CD4-positive, alpha-beta T cell treated with Interleukin-4 for 1 hour (primary cell): Measurements from ENCODE around the gene NUCB1.

Source experiments
- DNase-seq, 2 donors: peaks; one replicate each; pipeline ENCODE4 v3.0.0-alpha.2; 2020 to 2022

NUCB1 gene

GRCh38 chr19:48964205-48965039 lies 64.3 kb downstream of the NUCB1 start:
- DNase-seq, result no peak

- peak; percentile 93 to 96 for DNase-seq
These were observed 65.1 kb downstream of the NUCB1 start, which contains the start of gene FTL for GRCh38 chr19:48965040-48965805. TSS of gene FTL (plus strand) at chr19:48965309. CDS start at chr19:48965508, 199 bp downstream.

GRCh38 chr19:48965806-48966540 lies 65.9 kb downstream of the NUCB1 start:
- peak; percentile 89 to 90 for DNase-seq

- no peak for DNase-seq
These were observed 66.6 kb downstream of the NUCB1 start for GRCh38 chr19:48966541-48967345.

GRCh38 chr19:48967346-48968178 lies 67.5 kb downstream of the NUCB1 start:
- DNase-seq, result peak; percentile 29 to 76

GRCh38 chr19:48968179-48968661 lies 68.1 kb downstream of the NUCB1 start:
- no peak for DNase-seq

GRCh38 chr19:48968813-48969218 lies 68.7 kb downstream of the NUCB1 start:
- no peak for DNase-seq

- DNase-seq, result no peak
These were observed 69.4 kb downstream of the NUCB1 start for GRCh38 chr19:48969276-48970138.

GRCh38 chr19:48970139-48970766 lies 70.1 kb downstream of the NUCB1 start:
- no peak for DNase-seq

GRCh38 chr19:48970923-48971395 lies 70.8 kb downstream of the NUCB1 start:
- DNase-seq, result peak; percentile 81 to 82
